ENCODE results near the gene RPS27L. TPM values are rescaled to one million over a fixed set of nuclear protein-coding genes. Genes with fewer than 3 reads are reported as not detected.

RPS27L gene
- total and polyA plus RNA-seq, 9 of the 15 experiments (the other 6 are each of a cell fraction or from before 2014, with no cell fraction given), result 72.2 to 382 (median 116) TPM

GRCh38 chr15:63189941-63190768, 32.9 kb upstream of the RPS27L start (continued):
- TF ChIP-seq SP2 (IDR thresholded peaks at IDR 0.05; ENCODE audit: extremely low read depth, low read depth, low read length, poor library complexity, severe bottlenecking), result no peak
- no peak for TF ChIP-seq ZNF449 (CRISPR knock-in tag; IDR thresholded peaks at IDR 0.05)
- TF ChIP-seq NRF1 (conservative IDR thresholded peaks at IDR 0.05 in 1 of 2, IDR thresholded peaks at IDR 0.05 in 1 of 2), result no peak
- no peak for TF ChIP-seq MEIS2 (IDR thresholded peaks at IDR 0.05; ENCODE audit: partially characterized antibody)
- TF ChIP-seq NFE2 (IDR thresholded peaks at IDR 0.05; ENCODE audit: low read depth), result no peak
- TF ChIP-seq SRSF1 (IDR thresholded peaks at IDR 0.05; ENCODE audit: low read depth, low read length), result no peak
- TF ChIP-seq ZNF121 (CRISPR knock-in tag; conservative IDR thresholded peaks at IDR 0.05), result no peak
- TF ChIP-seq SOX6 (IDR thresholded peaks at IDR 0.05), result no peak
- 0 out of 2 replicates have a peak, but pooled peaks have one; percentile 42 for TF ChIP-seq ZBTB5 (IDR thresholded peaks at IDR 0.05)
- no peak for TF ChIP-seq E2F4 (CRISPR knock-in tag; IDR thresholded peaks at IDR 0.05; ENCODE audit: low read depth)
- TF ChIP-seq REST (IDR thresholded peaks at IDR 0.05; ENCODE audit: borderline replicate concordance), result no peak
- no peak for TF ChIP-seq REST (CRISPR knock-in tag; IDR thresholded peaks at IDR 0.05; ENCODE audit: low read depth)

Measured in K562 (cell line).